Measurements from ENCODE around the gene MYL12A. TPM values are rescaled to one million over a fixed set of nuclear protein-coding genes. Genes with fewer than 3 reads are reported as not detected.

Gene MYL12A
- total RNA-seq, 4 donors from 2014 or later, result 297 to 460 (median 380) TPM

GRCh38 chr18:3223356-3223755, 24.2 kb upstream of the MYL12A start:
- no peaks in the 10 kb centered on the region for H3K27me3 ChIP-seq
- H3K9me3 ChIP-seq, result no peaks in the 10 kb centered on the region
- intact Hi-C loops (cut with DNase I), result no loop called here
- no peak for DNase-seq (ENCODE audit: extremely low spot score)
- H3K36me3 ChIP-seq, result no peaks in the 10 kb centered on the region
- H3K4me1 ChIP-seq, result peaks cover 5 to 25% (median 13%) of the 10 kb centered on the region in 4 donors
- H3K4me3 ChIP-seq, result no peak overlapping the region
- WGBS, result 74% methylated on average over 1 of the region's 1 CpG
- TF ChIP-seq EP300 (IDR thresholded peaks at IDR 0.05) (no peak), POLR2AphosphoS5 (IDR thresholded peaks at IDR 0.05) (no peak), POLR2A (IDR thresholded peaks at IDR 0.05; ENCODE audit: low read depth) (no peak)
- TF ChIP-seq, protein P1, sequence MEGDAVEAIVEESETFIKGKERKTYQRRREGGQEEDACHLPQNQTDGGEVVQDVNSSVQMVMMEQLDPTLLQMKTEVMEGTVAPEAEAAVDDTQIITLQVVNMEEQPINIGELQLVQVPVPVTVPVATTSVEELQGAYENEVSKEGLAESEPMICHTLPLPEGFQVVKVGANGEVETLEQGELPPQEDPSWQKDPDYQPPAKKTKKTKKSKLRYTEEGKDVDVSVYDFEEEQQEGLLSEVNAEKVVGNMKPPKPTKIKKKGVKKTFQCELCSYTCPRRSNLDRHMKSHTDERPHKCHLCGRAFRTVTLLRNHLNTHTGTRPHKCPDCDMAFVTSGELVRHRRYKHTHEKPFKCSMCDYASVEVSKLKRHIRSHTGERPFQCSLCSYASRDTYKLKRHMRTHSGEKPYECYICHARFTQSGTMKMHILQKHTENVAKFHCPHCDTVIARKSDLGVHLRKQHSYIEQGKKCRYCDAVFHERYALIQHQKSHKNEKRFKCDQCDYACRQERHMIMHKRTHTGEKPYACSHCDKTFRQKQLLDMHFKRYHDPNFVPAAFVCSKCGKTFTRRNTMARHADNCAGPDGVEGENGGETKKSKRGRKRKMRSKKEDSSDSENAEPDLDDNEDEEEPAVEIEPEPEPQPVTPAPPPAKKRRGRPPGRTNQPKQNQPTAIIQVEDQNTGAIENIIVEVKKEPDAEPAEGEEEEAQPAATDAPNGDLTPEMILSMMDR (IDR thresholded peaks at IDR 0.05), result no peak
- H3K27ac ChIP-seq (replicated peaks in 1 of 4), result no peak overlapping the region

DNA sequence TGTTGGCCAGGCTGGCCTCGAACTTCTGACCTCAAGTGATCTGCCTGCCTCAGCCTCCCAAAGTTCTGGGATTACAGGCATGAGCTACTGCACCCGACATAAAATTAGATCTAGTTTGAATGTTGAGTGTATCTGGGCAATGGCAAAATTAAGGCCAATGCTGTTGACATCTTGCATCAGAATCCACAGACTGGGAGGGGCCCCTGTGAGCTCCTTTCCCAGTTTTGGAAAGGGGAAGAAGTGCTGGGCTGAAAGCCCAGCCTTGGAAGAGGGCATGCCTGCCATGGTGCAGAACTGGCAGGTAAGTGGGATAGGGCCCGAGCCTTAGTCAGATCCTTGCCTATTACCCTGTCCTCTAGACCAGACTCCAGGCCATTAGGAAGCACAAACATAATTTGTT, 23.4 kb upstream of the MYL12A start:
- Histone ChIP-seq H3K36me3 (no peaks in the 10 kb centered on the region), H3K27me3 (no peaks in the 10 kb centered on the region), H3K4me3 (no peak overlapping the region), H3K4me1 (peaks cover 5 to 17% (median 10%) of the 10 kb centered on the region in 4 donors), H3K27ac (replicated peaks in 1 of 4) (no peak overlapping the region), H3K9me3 (no peaks in the 10 kb centered on the region)
- TF ChIP-seq POLR2A (IDR thresholded peaks at IDR 0.05; ENCODE audit: low read depth) (no peak), POLR2AphosphoS5 (IDR thresholded peaks at IDR 0.05) (no peak), EP300 (IDR thresholded peaks at IDR 0.05) (no peak)
- TF ChIP-seq, protein P1 (IDR thresholded peaks at IDR 0.05), result no peak
- intact Hi-C loops (cut with DNase I), result no loop called here
- WGBS, result 74% methylated on average over 3 of the region's 3 CpGs
- DNase-seq (ENCODE audit: extremely low spot score), result peak; percentile 42

DNA sequence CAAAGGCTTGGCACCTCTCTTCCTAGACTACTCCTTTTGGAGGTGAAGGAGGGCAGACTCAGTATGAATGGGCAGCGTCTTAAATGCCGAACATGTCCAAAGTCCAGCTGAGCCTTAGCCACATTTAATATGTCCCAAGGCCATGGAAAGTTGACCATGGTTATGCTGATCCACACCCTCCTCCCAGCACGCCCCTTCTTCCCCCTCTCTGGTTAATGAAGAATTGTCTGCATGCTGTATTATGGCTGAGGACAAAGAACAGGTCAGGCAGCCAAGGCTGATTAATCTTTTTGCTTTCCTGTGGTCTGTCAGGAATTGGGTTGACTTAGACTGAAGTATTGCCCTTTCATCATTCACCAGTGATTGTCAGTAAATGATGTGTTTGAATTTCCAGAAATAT, 22.0 kb upstream of the MYL12A start:
- H3K27ac ChIP-seq (replicated peaks in 1 of 4), result no peak overlapping the region
- TF ChIP-seq POLR2A (IDR thresholded peaks at IDR 0.05; ENCODE audit: low read depth), result no peak
- no peak for TF ChIP-seq POLR2AphosphoS5 (IDR thresholded peaks at IDR 0.05)
- TF ChIP-seq EP300 (IDR thresholded peaks at IDR 0.05), result no peak
- TF ChIP-seq, protein P1 (IDR thresholded peaks at IDR 0.05), result no peak
- H3K4me3 ChIP-seq, result no peak overlapping the region
- H3K4me1 ChIP-seq, result peaks cover 0 to 3% (median under 1%) of the 10 kb centered on the region in 4 donors
- no peaks in the 10 kb centered on the region for H3K9me3 ChIP-seq
- no peaks in the 10 kb centered on the region for H3K36me3 ChIP-seq
- no peaks in the 10 kb centered on the region for H3K27me3 ChIP-seq
- WGBS, result 96% methylated on average over 3 of the region's 3 CpGs
- intact Hi-C loops (cut with DNase I), result no loop called here
- DNase-seq (ENCODE audit: extremely low spot score), result peak; percentile 47

DNA sequence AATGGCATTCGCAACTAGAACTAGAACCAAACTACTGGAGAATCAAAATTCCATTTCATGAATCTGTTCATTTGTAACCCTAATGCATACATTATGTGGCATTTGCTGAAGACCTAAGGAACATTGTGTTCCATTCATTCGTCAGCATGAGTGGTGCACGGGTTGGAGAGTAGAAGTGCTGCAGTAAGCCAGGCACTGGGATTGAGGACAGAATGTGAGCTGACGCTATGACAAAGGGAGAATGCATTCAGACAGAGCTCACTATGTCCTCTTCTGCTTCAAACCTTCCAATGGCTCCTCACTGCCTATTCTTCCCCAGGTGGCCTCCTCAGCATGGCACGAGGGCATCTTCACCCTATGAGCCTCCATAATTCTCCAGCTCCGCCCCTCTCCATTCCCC, 21.6 kb upstream of the MYL12A start:
- H3K4me1 ChIP-seq, result no peaks in the 10 kb centered on the region
- H3K27me3 ChIP-seq, result no peaks in the 10 kb centered on the region
- DNase-seq (ENCODE audit: extremely low spot score), result peak; percentile 8
- no peak overlapping the region for H3K27ac ChIP-seq (replicated peaks in 1 of 4)
- 91% methylated on average over 6 of the region's 6 CpGs for WGBS
- no peak overlapping the region for H3K4me3 ChIP-seq
- no peaks in the 10 kb centered on the region for H3K9me3 ChIP-seq
- intact Hi-C loops (cut with DNase I), result no loop called here
- TF ChIP-seq, protein P1 (IDR thresholded peaks at IDR 0.05), result no peak
- no peak for TF ChIP-seq EP300 (IDR thresholded peaks at IDR 0.05)
- no peak for TF ChIP-seq POLR2A (IDR thresholded peaks at IDR 0.05; ENCODE audit: low read depth)
- no peak for TF ChIP-seq POLR2AphosphoS5 (IDR thresholded peaks at IDR 0.05)
- no peaks in the 10 kb centered on the region for H3K36me3 ChIP-seq
